Measurements from ENCODE around the gene GTF2F1.
A peak's percentile ranks its signal among the peaks of the same experiment; 100 is the strongest.

GTF2F1 gene

DNA sequence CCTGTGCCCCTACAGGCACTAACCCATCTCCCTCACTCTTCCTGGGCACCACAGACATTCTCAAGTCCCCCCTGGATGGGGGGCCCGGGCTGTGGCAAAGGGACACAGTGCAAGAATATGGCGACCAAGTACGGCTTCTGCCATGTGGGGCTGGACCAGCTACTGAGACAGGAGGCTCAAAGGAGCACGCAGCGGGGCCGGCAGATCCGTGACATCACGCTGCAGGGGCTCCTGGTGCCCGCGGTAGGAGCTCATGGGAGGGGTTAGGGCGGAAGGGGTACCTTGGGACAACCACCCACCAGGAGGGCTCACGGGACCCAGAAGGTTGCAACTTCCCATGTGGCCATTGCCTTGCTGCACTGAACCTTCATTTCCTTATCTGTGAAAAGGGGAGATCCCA is 3.3 kb upstream of the GTF2F1 start:
- no peak for DNase-seq (ENCODE audit: low read depth, low spot score)
- in situ Hi-C loops (cut with HindIII; ENCODE audit: low sequenced_read_pairs): no loop called here
- TF ChIP-seq, protein P1, sequence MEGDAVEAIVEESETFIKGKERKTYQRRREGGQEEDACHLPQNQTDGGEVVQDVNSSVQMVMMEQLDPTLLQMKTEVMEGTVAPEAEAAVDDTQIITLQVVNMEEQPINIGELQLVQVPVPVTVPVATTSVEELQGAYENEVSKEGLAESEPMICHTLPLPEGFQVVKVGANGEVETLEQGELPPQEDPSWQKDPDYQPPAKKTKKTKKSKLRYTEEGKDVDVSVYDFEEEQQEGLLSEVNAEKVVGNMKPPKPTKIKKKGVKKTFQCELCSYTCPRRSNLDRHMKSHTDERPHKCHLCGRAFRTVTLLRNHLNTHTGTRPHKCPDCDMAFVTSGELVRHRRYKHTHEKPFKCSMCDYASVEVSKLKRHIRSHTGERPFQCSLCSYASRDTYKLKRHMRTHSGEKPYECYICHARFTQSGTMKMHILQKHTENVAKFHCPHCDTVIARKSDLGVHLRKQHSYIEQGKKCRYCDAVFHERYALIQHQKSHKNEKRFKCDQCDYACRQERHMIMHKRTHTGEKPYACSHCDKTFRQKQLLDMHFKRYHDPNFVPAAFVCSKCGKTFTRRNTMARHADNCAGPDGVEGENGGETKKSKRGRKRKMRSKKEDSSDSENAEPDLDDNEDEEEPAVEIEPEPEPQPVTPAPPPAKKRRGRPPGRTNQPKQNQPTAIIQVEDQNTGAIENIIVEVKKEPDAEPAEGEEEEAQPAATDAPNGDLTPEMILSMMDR (IDR thresholded peaks at IDR 0.05; ENCODE audit: low read depth, low read length): no peak
- H3K4me3 ChIP-seq (ENCODE audit: low read depth, low read length): no peak overlapping the region

DNA sequence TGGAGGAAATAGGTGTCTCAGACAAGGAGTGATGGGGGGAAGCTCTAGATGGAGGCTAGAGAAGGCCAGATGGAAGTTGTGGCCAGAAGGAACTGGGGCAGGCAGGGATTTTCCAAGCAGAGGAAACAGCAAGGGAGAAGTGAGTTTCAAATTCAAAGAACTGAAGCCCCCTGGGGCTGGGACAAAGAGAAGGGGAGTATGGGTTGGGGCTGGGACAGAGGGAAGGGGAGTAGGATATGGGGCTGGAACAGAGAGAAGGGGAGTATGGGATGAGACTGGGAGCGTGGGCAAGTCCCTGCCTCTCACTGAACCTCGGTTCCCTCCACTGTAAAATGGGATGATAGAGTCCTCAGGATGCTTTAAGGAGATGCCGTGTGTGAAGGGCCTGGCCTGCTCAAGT is 1.9 kb upstream of the GTF2F1 start:
- no peak overlapping the region for H3K4me3 ChIP-seq (ENCODE audit: low read depth, low read length)
- TF ChIP-seq, protein P1 (IDR thresholded peaks at IDR 0.05; ENCODE audit: low read depth, low read length): no peak
- DNase-seq (ENCODE audit: low read depth, low spot score): no peak
- in situ Hi-C loops (cut with HindIII; ENCODE audit: low sequenced_read_pairs): no loop called here

GRCh38 chr19:6393983-6394412 is 1.0 kb upstream of the GTF2F1 start:
- H3K4me3 ChIP-seq (ENCODE audit: low read depth, low read length): peak overlapping the region; percentile 74
- in situ Hi-C loops (cut with HindIII; ENCODE audit: low sequenced_read_pairs): no loop called here
- TF ChIP-seq, protein P1 (IDR thresholded peaks at IDR 0.05; ENCODE audit: low read depth, low read length): no peak
- DNase-seq (ENCODE audit: low read depth, low spot score): no peak

- TF ChIP-seq, protein P1 (IDR thresholded peaks at IDR 0.05; ENCODE audit: low read depth, low read length): no peak
- in situ Hi-C loops (cut with HindIII; ENCODE audit: low sequenced_read_pairs): no loop called here
- no peak for DNase-seq (ENCODE audit: low read depth, low spot score)
- H3K4me3 ChIP-seq (ENCODE audit: low read depth, low read length): peak overlapping the region; percentile 74
These were observed 517 bp downstream of the GTF2F1 start for GRCh38 chr19:6392221-6393073.

- no peak overlapping the region for H3K4me3 ChIP-seq (ENCODE audit: low read depth, low read length)
- no peak for DNase-seq (ENCODE audit: low read depth, low spot score)
- in situ Hi-C loops (cut with HindIII; ENCODE audit: low sequenced_read_pairs): no loop called here
- TF ChIP-seq, protein P1 (IDR thresholded peaks at IDR 0.05; ENCODE audit: low read depth, low read length): no peak
These were observed 5.6 kb downstream of the GTF2F1 start for GRCh38 chr19:6387372-6387771.

- in situ Hi-C loops (cut with HindIII; ENCODE audit: low sequenced_read_pairs): no loop called here
- no peak for DNase-seq (ENCODE audit: low read depth, low spot score)
- H3K4me3 ChIP-seq (ENCODE audit: low read depth, low read length): no peak overlapping the region
- TF ChIP-seq, protein P1 (IDR thresholded peaks at IDR 0.05; ENCODE audit: low read depth, low read length): no peak
These were observed 8.6 kb downstream of the GTF2F1 start for GRCh38 chr19:6384381-6384780.
